Adrenal gland (tissue), 12 donors: ENCODE results near the gene GUCY1A1. TPM values are rescaled to one million over a fixed set of nuclear protein-coding genes. Genes with fewer than 3 reads are reported as not detected.

Experiments
- DNase-seq, 7 donors: peaks; one replicate each; pipeline ENCODE4 v3.0.0-alpha.2; 2019 to 2020
- H3K27ac ChIP-seq, 5 donors: fragments of 200-600 bp; sonication (generic) in 4 of 5; 1 replicate in 3 of 5; 2 replicates in 2 of 5; pipeline versions ENCODE4 v1.5.1 to v1.8.0; 2016 to 2020; ENCODE audit warnings: mild to moderate bottlenecking in 1 of 5
- H3K27me3 ChIP-seq: fragments of 200-600 bp; 2 replicates; pipeline ENCODE4 v1.8.0; 2021
- H3K36me3 ChIP-seq, 2 donors: fragments of 200-600 bp; replicated peaks in 1 of 2; 1 replicate in 1 of 2; 2 replicates in 1 of 2; pipeline versions ENCODE4 v1.5.1 to v1.8.0; 2018 to 2022
- H3K4me1 ChIP-seq, 2 donors: fragments of 200-600 bp; replicated peaks in 1 of 2; 1 replicate in 1 of 2; 2 replicates in 1 of 2; pipeline versions ENCODE4 v1.5.1 to v1.8.0; 2018 to 2021
- H3K4me3 ChIP-seq, 4 donors: fragments of 200-600 bp; sonication (generic) in 3 of 4; one replicate each; pipeline ENCODE4 v1.5.1; 2016 to 2018
- H3K9me3 ChIP-seq, 3 donors: fragments of 200-600 bp; sonication (generic) in 1 of 3; replicated peaks in 1 of 3; 1 replicate in 2 of 3; 2 replicates in 1 of 3; pipeline versions ENCODE4 v1.5.1 to v1.8.0; 2016 to 2021
- CTCF ChIP-seq, 6 experiments: fragments of 450-650 bp in 4 of 6; fragments of 200-600 bp in 2 of 6; sonication (generic) in 1 of 6; IDR thresholded peaks; 1 replicate in 5 of 6; 2 replicates in 1 of 6; pipeline versions ENCODE4 v1.5.1 to v1.8.0; 2016 to 2021; ENCODE audit warnings: antibody characterized with exemption in 6 of 6, mild to moderate bottlenecking in 2 of 6, moderate library complexity in 1 of 6
- POLR2A ChIP-seq, 2 donors: fragments of 450-650 bp; IDR thresholded peaks; one replicate each; pipeline ENCODE4 v1.6.1; 2017; ENCODE audit warnings: antibody characterized with exemption in 2 of 2, mild to moderate bottlenecking in 2 of 2, moderate library complexity in 1 of 2
- WGBS, 4 donors: extraction: QIAGEN DNeasy Blood & Tissue Kit in 2 of 4; methylation state at CpG; one replicate each; pipeline versions ENCODE4 v1.1.5 to v1.1.7; 2013 to 2017; 5-methylcytosine and 5-hydroxymethylcytosine counted together
- intact Hi-C, 2 donors: fragments of 100-400 bp; cut with DNase I; formaldehyde crosslinking; loops; one replicate each; pipeline versions ENCODE4 v1.14.1 to v1.15.0; 2022 to 2023
- polyA plus RNA-seq, 3 donors: library from polyadenylated mRNA; stranded (reverse); fragments of 200-250 nt in 2 of 3; fragments of 350-450 nt in 1 of 3; fragmentation: Illumina TruSeq in 1 of 3; extraction: RNeasy Lipid Tissue Mini Kit (QIAGEN cat#74804) in 1 of 3; gene quantifications; one replicate each; pipeline ENCODE4 v1.2.3, GENCODE V29; 2013 to 2014
- total RNA-seq, 9 donors: library from RNA; depleted of rRNA in 4 of 9; stranded (reverse); fragments of >200 nt in 4 of 9; fragments of 120-200 nt in 1 of 9; fragmentation: NEBNext Ultra II Directional in 1 of 9; extraction: Animal tissue kit (Norgen Biotek cat#: 25700) in 1 of 9; gene quantifications; one replicate each; pipeline versions ENCODE4 v1.1.0 to v1.2.4, GENCODE V29; 2013 to 2023
- donor health status: healthy with polysubstance abuse.
- donor health status: Bipolar disorder and iron deficiency.
- donor health status: DM: yes; HTN: yes; CAD: no.
- donor health status: DM: no; HTN: no; CAD: no.
- donor health status: DM: no; HTN: no; CAD: no.
- donor health status: DM: yes; HTN: yes; CAD: no.

Gene GUCY1A1
- total and polyA plus RNA-seq, 12 donors = 2.3 to 17.1 (median 10.3) TPM

- intact Hi-C loops = no loop called here
- 72 to 82% (median 80%) methylated on average over 2 of the region's 2 CpGs for WGBS, 4 donors
- no peak overlapping the region for H3K27ac ChIP-seq
- H3K4me1 ChIP-seq = no peaks in the 10 kb centered on the region
- H3K9me3 ChIP-seq = no peaks in the 10 kb centered on the region
- H3K27me3 ChIP-seq = no peaks in the 10 kb centered on the region
- DNase-seq = no peak
- no peaks in the 10 kb centered on the region for H3K36me3 ChIP-seq
- no peak overlapping the region for H3K4me3 ChIP-seq
- TF ChIP-seq CTCF (IDR thresholded peaks at IDR 0.05) (no peak), POLR2A (IDR thresholded peaks at IDR 0.05) (no peak)
These were observed 35.2 kb downstream of the GUCY1A1 start for GRCh38 chr4:155701827-155702226.

GRCh38 chr4:155703486-155704247, 37.0 kb downstream of the GUCY1A1 start:
- no peak for DNase-seq
- Histone ChIP-seq H3K9me3 (no peaks in the 10 kb centered on the region), H3K27ac (no peak overlapping the region), H3K4me1 (no peaks in the 10 kb centered on the region), H3K4me3 (no peak overlapping the region), H3K27me3 (no peaks in the 10 kb centered on the region), H3K36me3 (no peaks in the 10 kb centered on the region)
- intact Hi-C loops = no loop called here
- TF ChIP-seq POLR2A (IDR thresholded peaks at IDR 0.05) (no peak), CTCF (IDR thresholded peaks at IDR 0.05) (no peak)
- 72 to 83% (median 77%) methylated on average over 5 of the region's 5 CpGs for WGBS, 4 donors

GRCh38 chr4:155704841-155705404, 38.3 kb downstream of the GUCY1A1 start:
- H3K4me3 ChIP-seq = no peak overlapping the region
- 72 to 86% (median 81%) methylated on average over 12 of the region's 12 CpGs for WGBS, 4 donors
- H3K4me1 ChIP-seq = no peaks in the 10 kb centered on the region
- H3K27me3 ChIP-seq = no peaks in the 10 kb centered on the region
- intact Hi-C loops = no loop called here
- no peaks in the 10 kb centered on the region for H3K36me3 ChIP-seq
- TF ChIP-seq CTCF (IDR thresholded peaks at IDR 0.05) (no peak), POLR2A (IDR thresholded peaks at IDR 0.05) (no peak)
- H3K27ac ChIP-seq = no peak overlapping the region
- no peaks in the 10 kb centered on the region for H3K9me3 ChIP-seq
- DNase-seq = no peak

- H3K27me3 ChIP-seq = no peaks in the 10 kb centered on the region
- H3K27ac ChIP-seq = no peak overlapping the region
- H3K9me3 ChIP-seq = no peaks in the 10 kb centered on the region
- no peaks in the 10 kb centered on the region for H3K36me3 ChIP-seq
- intact Hi-C loops = no loop called here
- 18 to 39% (median 24%) methylated on average over 2 of the region's 2 CpGs for WGBS, 4 donors
- TF ChIP-seq CTCF (IDR thresholded peaks at IDR 0.05) = no peak
- TF ChIP-seq POLR2A (IDR thresholded peaks at IDR 0.05) = no peak
- DNase-seq = no peak
- no peaks in the 10 kb centered on the region for H3K4me1 ChIP-seq
- H3K4me3 ChIP-seq = no peak overlapping the region
These were observed 39.0 kb downstream of the GUCY1A1 start for GRCh38 chr4:155705664-155706063.
